Measurements from ENCODE around the gene SNAPC2. TPM values are rescaled to one million over a fixed set of nuclear protein-coding genes. Genes with fewer than 3 reads are reported as not detected.

Gene SNAPC2
- total RNA-seq, 4 donors from 2014 or later, result 11.4 to 35.9 (median 13.0) TPM

GRCh38 chr19:7912144-7912696 is 7.9 kb upstream of the SNAPC2 start:
- Histone ChIP-seq H3K27me3 (peaks cover 34% of the 10 kb centered on the region), H3K27ac (no peak overlapping the region), H3K4me1 (peaks cover 10 to 19% (median 13%) of the 10 kb centered on the region in 4 donors), H3K4me3 (no peak overlapping the region), H3K36me3 (peaks cover 0 to 29% (median 14%) of the 10 kb centered on the region in 4 donors), H3K9me3 (no peaks in the 10 kb centered on the region)
- intact Hi-C loops (cut with DNase I; ENCODE audit: low total_unique reads), result no loop called here
- no peak for TF ChIP-seq CTCF (IDR thresholded peaks at IDR 0.05)
- no peak for TF ChIP-seq POLR2AphosphoS5 (IDR thresholded peaks at IDR 0.05)
- TF ChIP-seq POLR2A (IDR thresholded peaks at IDR 0.05), result no peak
- no peak for TF ChIP-seq EP300 (IDR thresholded peaks at IDR 0.05; ENCODE audit: low read depth)
- DNase-seq, result no peak
- WGBS, 2 donors (ENCODE audit: low coverage in 1 of 2), result 90% methylated on average over 13 of the region's 31 CpGs; no CpG with 5 or more reads in 1 of the 2 donors
- in situ Hi-C loops (cut with MboI; ENCODE audit: low pct_ligation_motif_present in 1 of 4, low pct_unique_long_range_greater_than_20kb in 1 of 4, low sequenced_read_pairs in 3 of 4), result no loop called here

- WGBS, 2 donors (ENCODE audit: low coverage in 1 of 2), result 93 to 95% methylated on average over 7 to 36 of the region's 39 CpGs
- H3K27me3 ChIP-seq, result peaks cover 41% of the 10 kb centered on the region
- peaks cover 12 to 26% (median 20%) of the 10 kb centered on the region in 4 donors for H3K4me1 ChIP-seq
- intact Hi-C loops (cut with DNase I; ENCODE audit: low total_unique reads), result no loop called here
- no peak for TF ChIP-seq POLR2A (IDR thresholded peaks at IDR 0.05)
- no peak for TF ChIP-seq POLR2AphosphoS5 (IDR thresholded peaks at IDR 0.05)
- no peak for TF ChIP-seq CTCF (IDR thresholded peaks at IDR 0.05)
- H3K36me3 ChIP-seq, result peaks cover 0 to 29% (median 14%) of the 10 kb centered on the region in 4 donors
- in situ Hi-C loops (cut with MboI; ENCODE audit: low pct_ligation_motif_present in 1 of 4, low pct_unique_long_range_greater_than_20kb in 1 of 4, low sequenced_read_pairs in 3 of 4), result no loop called here
- no peaks in the 10 kb centered on the region for H3K9me3 ChIP-seq
- DNase-seq, result no peak
- H3K4me3 ChIP-seq, result no peak overlapping the region
- no peak overlapping the region for H3K27ac ChIP-seq
These were observed 7.2 kb upstream of the SNAPC2 start for GRCh38 chr19:7912697-7913564.

- peaks cover 0 to 29% (median 14%) of the 10 kb centered on the region in 4 donors for H3K36me3 ChIP-seq
- peaks cover 13 to 29% (median 22%) of the 10 kb centered on the region in 4 donors for H3K4me1 ChIP-seq
- H3K27me3 ChIP-seq, result peaks cover 48% of the 10 kb centered on the region
- TF ChIP-seq POLR2A (IDR thresholded peaks at IDR 0.05) (no peak), CTCF (IDR thresholded peaks at IDR 0.05) (no peak), POLR2AphosphoS5 (IDR thresholded peaks at IDR 0.05) (no peak)
- intact Hi-C loops (cut with DNase I; ENCODE audit: low total_unique reads), result no loop called here
- no peak overlapping the region for H3K27ac ChIP-seq
- no peak overlapping the region for H3K4me3 ChIP-seq
- WGBS, 2 donors (ENCODE audit: low coverage in 1 of 2), result 89 to 91% methylated on average over 6 to 10 of the region's 10 CpGs
- H3K9me3 ChIP-seq, result no peaks in the 10 kb centered on the region
- in situ Hi-C loops (cut with MboI; ENCODE audit: low pct_ligation_motif_present in 1 of 4, low pct_unique_long_range_greater_than_20kb in 1 of 4, low sequenced_read_pairs in 3 of 4), result no loop called here
- DNase-seq, result no peak
These were observed 6.5 kb upstream of the SNAPC2 start for GRCh38 chr19:7913652-7914051.

GRCh38 chr19:7914099-7914498 is 6.0 kb upstream of the SNAPC2 start:
- Histone ChIP-seq H3K4me3 (no peak overlapping the region), H3K27me3 (peaks cover 53% of the 10 kb centered on the region), H3K27ac (no peak overlapping the region), H3K9me3 (no peaks in the 10 kb centered on the region), H3K4me1 (peaks cover 13 to 32% (median 23%) of the 10 kb centered on the region in 4 donors), H3K36me3 (peaks cover 0 to 29% (median 14%) of the 10 kb centered on the region in 4 donors)
- WGBS, 2 donors (ENCODE audit: low coverage in 1 of 2), result 50% methylated on average over 11 of the region's 12 CpGs; no CpG with 5 or more reads in 1 of the 2 donors
- in situ Hi-C loops (cut with MboI; ENCODE audit: low pct_ligation_motif_present in 1 of 4, low pct_unique_long_range_greater_than_20kb in 1 of 4, low sequenced_read_pairs in 3 of 4) (no loop called here), intact Hi-C loops (cut with DNase I; ENCODE audit: low total_unique reads) (no loop called here)
- TF ChIP-seq CTCF (IDR thresholded peaks at IDR 0.05) (no peak), POLR2A (IDR thresholded peaks at IDR 0.05) (no peak)
- peak; percentile 5 for DNase-seq

All from transverse colon (tissue), 4 donors.